Activated naive CD8-positive, alpha-beta T cell treated with anti-CD3 and anti-CD28 coated beads, Interleukin-2, amount 50 U/mL, for 24 hours (primary cell): ENCODE data around the gene ACSF2.
"Not testable (repeated sequence)": the region's sequence is repeated elsewhere in the genome, so short reads cannot be mapped to it uniquely, and the experiment has no call there.

Source experiments
- ATAC-seq: fragments of 150-1000 bp; cut with Tn5 transposase; one replicate; pipeline ENCODE4 v1.10.0; 2021
- DNase-seq: peaks from one replicate; pipeline ENCODE4 v3.0.0; 2021
- H3K27ac Mint-ChIP-seq: one replicate; pipeline ENCODE4 v1.8.0; 2021; ENCODE audit warnings: mild to moderate bottlenecking, mixed read lengths
- H3K27me3 Mint-ChIP-seq: one replicate; pipeline ENCODE4 v1.8.0; 2021; ENCODE audit warnings: mixed read lengths
- H3K36me3 Mint-ChIP-seq: one replicate; pipeline ENCODE4 v1.8.0; 2021; ENCODE audit warnings: low read depth, mixed read lengths
- H3K4me1 Mint-ChIP-seq: one replicate; pipeline ENCODE4 v1.8.0; 2021; ENCODE audit warnings: mixed read lengths
- H3K4me3 Mint-ChIP-seq: one replicate; pipeline ENCODE4 v1.8.0; 2021; ENCODE audit warnings: mild to moderate bottlenecking, moderate library complexity, mixed read lengths
- H3K9me3 Mint-ChIP-seq: one replicate; pipeline ENCODE4 v1.8.0; 2021; ENCODE audit warnings: mixed read lengths

The ACSF2 gene

GRCh38 chr17:50396261-50397110 lies 29.5 kb upstream of the ACSF2 start:
- peak overlapping the region; percentile 95 for H3K4me3 Mint-ChIP-seq
- peaks cover 25% of the 10 kb centered on the region for H3K4me1 Mint-ChIP-seq
- DNase-seq, result peak; percentile 31
- peak; percentile 55 for ATAC-seq
- H3K9me3 Mint-ChIP-seq, result no peaks in the 10 kb centered on the region
- H3K27ac Mint-ChIP-seq, result peak overlapping the region; percentile 93
- H3K27me3 Mint-ChIP-seq, result no peaks in the 10 kb centered on the region
- H3K36me3 Mint-ChIP-seq, result peaks cover 44% of the 10 kb centered on the region

DNA sequence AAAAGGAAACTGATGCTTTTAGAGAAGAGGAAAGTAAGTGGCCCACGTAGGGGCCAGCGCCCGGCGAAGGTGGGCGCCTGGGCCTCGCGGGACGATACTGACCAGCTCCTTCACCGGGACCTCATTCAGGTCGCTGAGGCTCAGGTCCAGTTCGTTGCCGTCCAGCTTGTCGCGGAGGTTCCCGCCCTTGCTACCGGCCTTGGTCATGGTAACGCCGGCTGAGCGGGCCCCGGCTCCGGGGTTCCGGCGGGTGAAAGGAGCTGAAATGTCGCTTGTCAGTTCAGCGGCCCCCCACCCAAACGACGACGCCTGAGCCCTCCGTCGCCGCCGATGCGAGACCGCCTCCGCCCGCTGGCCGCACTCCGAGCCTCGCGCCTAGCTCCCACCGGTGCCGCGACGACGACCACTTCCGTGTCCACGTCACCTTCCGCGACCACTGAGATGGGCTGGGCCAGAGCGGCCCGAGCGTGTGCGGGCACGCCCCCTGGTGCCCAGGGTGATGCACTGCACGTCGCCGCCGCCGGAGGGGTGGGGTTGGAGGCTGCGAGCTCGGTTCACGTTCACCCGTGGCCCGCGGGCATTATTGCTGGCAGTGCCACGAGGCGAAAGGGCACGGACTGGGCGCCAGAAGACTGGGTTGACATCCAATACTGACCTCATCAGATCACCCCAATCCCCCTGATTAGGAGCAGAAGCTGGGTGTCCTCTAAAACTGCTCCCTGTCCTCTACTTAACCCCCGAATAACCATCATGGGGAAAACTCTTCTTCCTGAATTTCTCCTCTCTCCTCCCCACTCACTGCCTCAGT lies 28.7 kb upstream of the ACSF2 start, which contains the start of gene LRRC59:
Gene LRRC59 (minus strand): TSS at position 413 of the 808 bp plus-strand sequence. CDS start 206 bp downstream, at position 207.
- Mint-ChIP-seq H3K27ac (peak within 1 kb of the TSS; percentile 93), H3K36me3 (peaks cover 38% of the 10 kb centered on the region), H3K27me3 (no peaks in the 10 kb centered on the region), H3K4me1 (peaks cover 25% of the 10 kb centered on the region), H3K9me3 (no peaks in the 10 kb centered on the region), H3K4me3 (peak within 1 kb of the TSS; percentile 95)
- ATAC-seq, result peak; percentile 97
- DNase-seq, result peak; percentile 96

DNA sequence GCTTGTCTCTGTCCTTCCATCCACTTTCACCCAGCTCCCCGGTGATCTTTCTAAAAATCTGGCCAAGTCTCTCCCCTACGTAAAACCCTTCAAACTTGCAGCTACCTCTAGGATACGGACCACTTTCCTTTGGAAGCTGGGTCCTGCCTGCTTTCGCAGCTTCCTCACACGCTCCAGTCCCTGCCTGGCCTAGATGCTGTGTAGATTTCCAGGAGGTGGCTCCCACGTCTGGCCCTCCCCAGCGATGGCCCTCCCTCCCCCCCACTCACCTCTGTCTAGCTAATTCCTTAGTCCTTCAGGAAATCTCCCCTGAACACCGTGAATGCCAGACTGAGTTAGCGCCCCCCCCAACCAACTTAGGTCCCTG lies 28.1 kb upstream of the ACSF2 start:
- H3K4me3 Mint-ChIP-seq, result peak overlapping the region; percentile 95
- H3K9me3 Mint-ChIP-seq, result no peaks in the 10 kb centered on the region
- peaks cover 2% of the 10 kb centered on the region for H3K27me3 Mint-ChIP-seq
- DNase-seq, result no peak
- peak overlapping the region; percentile 74 for H3K27ac Mint-ChIP-seq
- peaks cover 25% of the 10 kb centered on the region for H3K4me1 Mint-ChIP-seq
- peaks cover 32% of the 10 kb centered on the region for H3K36me3 Mint-ChIP-seq
- ATAC-seq, result no peak

- H3K27me3 Mint-ChIP-seq, H3K27ac Mint-ChIP-seq, H3K4me3 Mint-ChIP-seq, H3K9me3 Mint-ChIP-seq, DNase-seq, ATAC-seq: not testable (repeated sequence)
- H3K36me3 Mint-ChIP-seq, result peaks cover 25% of the 10 kb centered on the region
- H3K4me1 Mint-ChIP-seq, result peaks cover 25% of the 10 kb centered on the region
These were observed 27.3 kb upstream of the ACSF2 start for GRCh38 chr17:50398672-50399071.

DNA sequence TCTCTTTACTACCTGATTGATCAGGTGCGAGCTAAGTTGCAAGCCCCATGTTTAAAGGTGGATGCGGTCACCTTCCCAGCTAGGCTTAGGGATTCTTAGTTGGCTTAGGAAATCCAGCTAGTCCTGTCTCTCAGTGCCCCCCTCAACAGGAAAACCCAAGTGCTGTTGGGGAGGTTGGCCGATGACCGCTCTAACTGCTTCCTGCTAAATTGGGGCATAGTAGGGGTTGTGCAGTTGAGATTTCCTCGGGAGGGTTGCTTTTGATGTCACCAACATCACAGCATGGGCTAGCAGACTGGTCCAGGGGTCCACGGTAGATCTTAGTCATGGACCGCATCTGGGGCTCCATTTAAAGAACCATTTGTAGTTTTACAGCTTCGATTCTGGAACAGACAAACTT lies 26.4 kb upstream of the ACSF2 start:
- H3K4me3 Mint-ChIP-seq, ATAC-seq, DNase-seq, H3K9me3 Mint-ChIP-seq, H3K27ac Mint-ChIP-seq: not testable (repeated sequence)
- Mint-ChIP-seq H3K36me3 (peaks cover 17% of the 10 kb centered on the region), H3K27me3 (peaks cover 11% of the 10 kb centered on the region), H3K4me1 (peaks cover 24% of the 10 kb centered on the region)

DNA sequence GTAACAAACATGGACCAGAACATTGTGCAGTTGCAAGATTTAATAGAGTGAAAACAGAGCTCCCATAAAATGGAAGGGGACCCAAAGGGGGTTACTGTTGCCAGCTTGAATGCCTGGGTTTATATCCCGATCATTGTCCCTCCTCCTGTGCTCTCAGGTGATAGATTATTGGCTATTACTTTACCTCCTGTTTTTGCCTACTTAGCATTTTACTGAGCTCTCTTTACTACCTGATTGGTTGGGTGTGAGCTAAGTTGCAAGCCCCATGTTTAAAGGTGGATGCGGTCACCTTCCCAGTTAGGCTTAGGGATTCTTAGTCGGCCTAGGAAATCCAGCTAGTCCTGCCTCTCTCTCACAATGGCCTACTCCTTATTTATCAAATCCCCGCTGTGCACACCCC lies 20.7 kb upstream of the ACSF2 start:
- ATAC-seq, H3K4me3 Mint-ChIP-seq, H3K36me3 Mint-ChIP-seq, DNase-seq, H3K9me3 Mint-ChIP-seq, H3K4me1 Mint-ChIP-seq, H3K27ac Mint-ChIP-seq: not testable (repeated sequence)
- peaks cover 13% of the 10 kb centered on the region for H3K27me3 Mint-ChIP-seq

DNA sequence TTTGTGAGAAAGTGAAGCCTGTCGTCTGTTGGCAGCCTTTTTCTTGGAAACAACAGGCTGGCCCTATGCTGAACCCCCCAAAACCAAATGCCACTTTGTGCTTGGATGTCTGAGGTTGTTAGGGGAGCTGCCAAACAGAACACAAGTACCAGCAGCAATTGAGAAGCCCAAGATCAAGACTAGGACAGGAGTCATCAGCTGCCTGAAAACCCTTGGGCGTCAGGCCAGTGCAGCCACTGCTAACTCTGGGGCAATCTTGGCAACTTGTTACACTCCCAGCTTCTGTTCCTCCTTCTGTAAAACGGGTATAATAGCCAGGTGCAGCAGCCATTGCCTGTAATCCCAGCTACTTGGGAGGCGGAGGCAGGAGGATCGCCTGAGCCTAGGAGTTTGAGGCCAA lies 19.4 kb upstream of the ACSF2 start:
- H3K9me3 Mint-ChIP-seq, result no peaks in the 10 kb centered on the region
- H3K27me3 Mint-ChIP-seq, result peaks cover 14% of the 10 kb centered on the region
- H3K4me1 Mint-ChIP-seq, result no peaks in the 10 kb centered on the region
- no peak overlapping the region for H3K27ac Mint-ChIP-seq
- DNase-seq (no peak), ATAC-seq (no peak)
- no peak overlapping the region for H3K4me3 Mint-ChIP-seq
- H3K36me3 Mint-ChIP-seq, result no peaks in the 10 kb centered on the region

- Mint-ChIP-seq H3K4me3 (no peak overlapping the region), H3K27me3 (peaks cover 12% of the 10 kb centered on the region), H3K9me3 (no peaks in the 10 kb centered on the region), H3K36me3 (no peaks in the 10 kb centered on the region), H3K27ac (no peak overlapping the region), H3K4me1 (no peaks in the 10 kb centered on the region)
- ATAC-seq (no peak), DNase-seq (no peak)
These were observed 18.1 kb upstream of the ACSF2 start for GRCh38 chr17:50407921-50408320.

DNA sequence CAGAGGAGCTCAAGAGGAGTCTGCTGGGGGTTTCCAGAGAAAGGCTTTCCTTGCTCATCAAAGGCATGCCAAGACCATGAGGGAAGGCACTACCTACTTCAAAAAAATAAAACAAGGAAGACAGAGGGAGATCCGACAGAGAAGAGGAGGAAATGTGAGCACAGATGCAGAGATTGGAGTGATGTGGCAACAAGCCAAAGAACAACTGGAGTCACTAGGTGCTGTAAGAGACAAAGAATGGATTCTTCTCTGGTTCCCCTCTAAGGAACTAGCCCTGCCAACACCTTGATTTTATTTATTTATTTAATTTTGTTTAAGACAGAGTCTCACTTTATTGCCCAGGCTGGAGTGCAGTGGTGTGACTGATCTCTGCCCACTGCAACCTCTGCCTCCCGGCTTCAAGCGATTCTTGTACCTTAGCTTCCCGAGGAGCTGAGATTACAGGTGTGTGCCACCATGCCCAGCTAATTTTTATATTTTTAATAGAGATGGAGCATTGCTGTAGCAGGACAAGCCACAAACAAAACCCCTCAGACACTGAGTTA lies 13.8 kb upstream of the ACSF2 start:
- no peaks in the 10 kb centered on the region for H3K9me3 Mint-ChIP-seq
- no peak overlapping the region for H3K4me3 Mint-ChIP-seq
- peaks cover 2% of the 10 kb centered on the region for H3K27me3 Mint-ChIP-seq
- DNase-seq, result no peak
- H3K27ac Mint-ChIP-seq, result no peak overlapping the region
- no peaks in the 10 kb centered on the region for H3K4me1 Mint-ChIP-seq
- no peak for ATAC-seq
- H3K36me3 Mint-ChIP-seq, result no peaks in the 10 kb centered on the region

GRCh38 chr17:50414808-50415207 lies 11.2 kb upstream of the ACSF2 start:
- no peaks in the 10 kb centered on the region for H3K4me1 Mint-ChIP-seq
- H3K4me3 Mint-ChIP-seq, result no peak overlapping the region
- H3K36me3 Mint-ChIP-seq, result no peaks in the 10 kb centered on the region
- DNase-seq (no peak), ATAC-seq (no peak)
- H3K27me3 Mint-ChIP-seq, result peaks cover 4% of the 10 kb centered on the region
- H3K27ac Mint-ChIP-seq, result no peak overlapping the region
- H3K9me3 Mint-ChIP-seq, result no peaks in the 10 kb centered on the region

DNA sequence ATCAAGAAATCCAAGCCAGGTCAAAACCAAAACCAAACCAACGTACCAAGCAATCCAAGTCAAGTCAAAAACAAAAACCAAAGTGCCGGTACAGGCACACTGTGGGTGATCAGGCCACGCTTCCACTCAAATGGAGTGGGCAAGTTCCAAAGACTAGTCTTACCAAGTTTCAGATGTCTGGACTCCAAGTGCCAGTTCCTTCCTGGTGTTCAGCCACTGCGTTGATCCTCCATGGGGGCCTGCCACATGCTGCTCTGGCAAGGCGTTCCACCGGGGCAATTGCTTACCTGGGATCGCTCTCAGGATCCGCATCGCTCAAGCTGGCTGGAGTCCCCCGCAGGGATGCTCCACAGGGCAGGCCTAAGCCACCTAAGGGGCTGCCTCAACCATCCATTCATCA lies 6.4 kb upstream of the ACSF2 start:
- not testable (repeated sequence) for H3K36me3 Mint-ChIP-seq, ATAC-seq, H3K27ac Mint-ChIP-seq, H3K9me3 Mint-ChIP-seq, DNase-seq, H3K4me3 Mint-ChIP-seq, H3K27me3 Mint-ChIP-seq
- H3K4me1 Mint-ChIP-seq, result peaks cover 10% of the 10 kb centered on the region

DNA sequence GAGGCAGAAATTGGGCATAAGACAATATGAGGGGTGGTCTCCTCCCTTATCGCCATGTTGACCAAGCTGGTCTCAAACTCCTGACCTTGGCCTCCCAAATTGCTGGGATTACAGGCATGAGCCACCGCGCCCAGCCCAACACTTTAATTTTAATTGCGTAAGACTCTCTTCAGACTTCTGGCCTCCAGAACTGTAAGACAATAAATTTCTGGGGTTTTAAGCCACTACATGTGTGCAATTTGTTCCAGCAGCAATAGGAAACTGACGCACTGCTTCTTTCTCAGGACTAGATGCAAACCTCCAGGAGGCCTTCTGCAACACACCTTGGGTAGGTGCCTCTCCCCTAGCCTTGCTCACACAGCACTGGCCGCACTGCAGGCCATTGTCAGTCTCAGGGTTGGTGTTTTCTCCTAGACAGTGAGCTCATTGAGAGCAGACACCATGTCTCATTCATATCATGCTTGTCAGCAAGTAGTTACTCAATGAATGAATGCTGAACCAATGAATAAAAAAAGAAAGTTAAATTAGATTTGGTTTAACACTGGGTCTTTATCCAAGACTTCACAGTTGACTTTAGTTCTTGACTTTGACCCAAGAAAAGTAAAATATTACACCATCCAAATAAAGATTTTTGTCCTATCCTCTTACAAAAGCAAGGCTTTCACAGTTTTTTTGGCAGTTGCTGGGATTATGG lies 5.5 kb upstream of the ACSF2 start:
- ATAC-seq, result no peak
- no peaks in the 10 kb centered on the region for H3K9me3 Mint-ChIP-seq
- peaks cover 12% of the 10 kb centered on the region for H3K4me1 Mint-ChIP-seq
- H3K36me3 Mint-ChIP-seq, result no peaks in the 10 kb centered on the region
- no peak overlapping the region for H3K4me3 Mint-ChIP-seq
- DNase-seq, result no peak
- H3K27me3 Mint-ChIP-seq, result peaks cover 2% of the 10 kb centered on the region
- H3K27ac Mint-ChIP-seq, result peak overlapping the region; percentile 91

DNA sequence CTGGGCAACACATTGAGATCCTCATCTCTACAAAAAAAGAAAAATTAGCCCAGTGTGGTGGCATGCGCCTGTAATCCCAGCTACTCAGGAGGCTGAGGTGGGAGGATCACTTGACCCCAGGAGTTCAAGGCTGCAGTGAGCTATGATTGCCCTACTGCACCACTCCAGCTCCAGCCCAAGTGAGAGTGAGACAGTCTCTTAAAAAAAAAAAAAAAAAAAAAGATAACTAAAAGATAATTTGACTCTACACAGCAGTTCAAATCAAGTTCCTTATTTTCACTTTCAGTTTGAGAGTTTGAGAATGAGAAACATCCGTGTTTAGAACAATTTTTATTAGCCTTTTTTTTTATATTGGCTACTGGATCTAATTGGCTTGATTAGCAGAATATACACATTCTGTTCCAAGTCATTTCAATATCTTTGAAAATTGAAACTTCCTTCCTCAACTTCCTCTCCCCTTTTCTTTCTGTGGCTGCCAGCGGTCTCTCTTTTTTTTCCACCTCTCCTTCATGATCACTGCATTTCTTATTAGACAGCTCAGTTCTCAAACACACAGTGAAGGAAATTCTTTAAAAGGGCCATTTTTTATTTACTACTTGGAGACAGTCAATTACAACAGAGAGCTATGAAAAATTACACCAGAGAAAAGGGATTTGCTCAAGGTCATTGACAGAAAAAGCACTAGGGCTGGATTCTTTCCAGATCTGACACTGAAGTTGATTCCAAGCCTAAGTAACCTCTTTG lies 4.5 kb upstream of the ACSF2 start:
- H3K27me3 Mint-ChIP-seq, result peaks cover 2% of the 10 kb centered on the region
- peak overlapping the region; percentile 91 for H3K27ac Mint-ChIP-seq
- H3K36me3 Mint-ChIP-seq, result no peaks in the 10 kb centered on the region
- DNase-seq (no peak), ATAC-seq (no peak)
- H3K4me1 Mint-ChIP-seq, result peaks cover 15% of the 10 kb centered on the region
- no peaks in the 10 kb centered on the region for H3K9me3 Mint-ChIP-seq
- peak overlapping the region; percentile 78 for H3K4me3 Mint-ChIP-seq

DNA sequence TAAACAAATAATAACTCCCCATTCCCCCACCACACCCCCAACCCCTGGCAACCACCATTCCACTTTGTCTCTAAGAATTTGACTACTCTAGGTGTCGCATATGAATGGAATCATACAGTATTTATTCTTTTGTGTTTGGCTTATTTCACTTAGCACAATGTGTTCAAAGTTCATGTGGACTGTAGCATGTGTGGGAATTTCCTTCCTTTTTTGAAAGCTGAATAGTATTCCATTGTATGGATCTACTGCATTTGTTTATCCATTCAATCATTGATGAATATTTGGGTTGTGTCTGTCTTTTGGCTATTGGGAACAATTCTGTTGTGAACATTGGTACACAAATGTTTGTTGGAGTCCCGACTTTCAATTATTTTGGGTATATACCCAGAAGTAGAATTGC lies 3.3 kb upstream of the ACSF2 start:
- Mint-ChIP-seq H3K36me3 (no peaks in the 10 kb centered on the region), H3K4me3 (no peak overlapping the region), H3K9me3 (no peaks in the 10 kb centered on the region), H3K27ac (no peak overlapping the region), H3K27me3 (peaks cover 2% of the 10 kb centered on the region), H3K4me1 (peaks cover 28% of the 10 kb centered on the region)
- DNase-seq (no peak), ATAC-seq (no peak)
